Measurements from ENCODE around the gene IFT81. TPM values are rescaled to one million over a fixed set of nuclear protein-coding genes. Genes with fewer than 3 reads are reported as not detected.

Gene IFT81
- polyA plus RNA-seq, 2 of the 4 experiments (the other 2 are of a cell fraction), result 40.7 to 73.4 TPM

GRCh38 chr12:110200124-110200417 lies 75.9 kb downstream of the IFT81 start:
- H3K9me3 ChIP-seq, result no peaks in the 10 kb centered on the region
- H3K4me1 ChIP-seq, result peaks cover 25% of the 10 kb centered on the region
- TF ChIP-seq CEBPB (IDR thresholded peaks at IDR 0.05) (no peak), TFCP2L1 (CRISPR knock-in tag; IDR thresholded peaks at IDR 0.05) (no peak), MAZ (IDR thresholded peaks at IDR 0.05; ENCODE audit: borderline replicate concordance, low read depth, low read length) (no peak), POLR2AphosphoS2 (conservative IDR thresholded peaks at IDR 0.05; ENCODE audit: low read length) (no peak), ESRRA (IDR thresholded peaks at IDR 0.05; ENCODE audit: borderline replicate concordance, low read length) (no peak)
- CTCF ChIA-PET, result interaction anchor here (1.0 to 1.6 kb wide), 4 partner anchors 24 to 100 kb away, joined by 3 to 6 read pairs (median 5); no protein-coding TSS in a partner anchor
- POLR2A ChIA-PET, result no interaction called here
- H3K4me3 ChIP-seq, result no peak overlapping the region
- no peak for FAIRE-seq
- peak overlapping the region; percentile 61 to 68 for H3K27ac ChIP-seq
- H3K4me2 ChIP-seq, result peak overlapping the region; percentile 75
- 16% methylated on average over 1 of the region's 1 CpG for WGBS (ENCODE audit: missing lambda C conversion rate)
- DNase-seq (ENCODE audit: low read depth in 1 of 2, low spot score in 1 of 2), result no peak
- peak in 1 of 2 experiments; percentile 45; a peak in 3 of 6 replicates for ATAC-seq

GRCh38 chr12:110201995-110202394 lies 77.8 kb downstream of the IFT81 start:
- H3K4me2 ChIP-seq, result no peak overlapping the region
- H3K4me3 ChIP-seq, result no peak overlapping the region
- no peak for TF ChIP-seq POLR2AphosphoS2 (conservative IDR thresholded peaks at IDR 0.05; ENCODE audit: low read length)
- no peak for TF ChIP-seq CTCF (IDR thresholded peaks at IDR 0.05)
- TF ChIP-seq TFCP2L1 (CRISPR knock-in tag; IDR thresholded peaks at IDR 0.05), result no peak
- H3K27ac ChIP-seq, result no peak overlapping the region
- ChIA-PET CTCF (interaction anchor here (1.7 kb wide), 1 partner anchor 9 kb away, joined by 6 read pairs; no protein-coding TSS in a partner anchor), POLR2A (no interaction called here)
- DNase-seq (ENCODE audit: low read depth in 1 of 2, low spot score in 1 of 2), result no peak
- no peak for ATAC-seq
- H3K9me3 ChIP-seq, result no peaks in the 10 kb centered on the region
- WGBS (ENCODE audit: missing lambda C conversion rate), result 87% methylated on average over 1 of the region's 1 CpG
- FAIRE-seq, result peak; percentile 59
- peaks cover 30% of the 10 kb centered on the region for H3K4me1 ChIP-seq

GRCh38 chr12:110203546-110203945 lies 79.4 kb downstream of the IFT81 start:
- ChIA-PET POLR2A (no interaction called here), CTCF (interaction anchor here (1.1 to 1.7 kb wide), 2 partner anchors 10 kb away, joined by 3 to 6 read pairs; no protein-coding TSS in a partner anchor)
- ATAC-seq (no peak), FAIRE-seq (no peak), DNase-seq (ENCODE audit: low read depth in 1 of 2, low spot score in 1 of 2) (no peak)
- Histone ChIP-seq H3K27ac (no peak overlapping the region), H3K4me1 (peaks cover 26% of the 10 kb centered on the region), H3K4me2 (no peak overlapping the region), H3K9me3 (no peaks in the 10 kb centered on the region), H3K4me3 (no peak overlapping the region)
- WGBS (ENCODE audit: missing lambda C conversion rate), result 96% methylated on average over 2 of the region's 2 CpGs
- TF ChIP-seq PHF8 (IDR thresholded peaks at IDR 0.05; ENCODE audit: borderline replicate concordance, low read depth) (no peak), ZC3H11A (IDR thresholded peaks at IDR 0.05) (no peak)

GRCh38 chr12:110205931-110206330 lies 81.8 kb downstream of the IFT81 start:
- DNase-seq (ENCODE audit: low read depth in 1 of 2, low spot score in 1 of 2) (no peak), FAIRE-seq (no peak), ATAC-seq (no peak)
- ChIA-PET POLR2A (no interaction called here), CTCF (interaction anchor here (0.9 to 1.5 kb wide), 2 partner anchors 15 to 18 kb away, joined by 3 to 4 read pairs; no protein-coding TSS in a partner anchor)
- Histone ChIP-seq H3K4me2 (no peak overlapping the region), H3K9me3 (no peaks in the 10 kb centered on the region), H3K4me3 (no peak overlapping the region), H3K4me1 (peaks cover 28% of the 10 kb centered on the region), H3K27ac (no peak overlapping the region)
- 89% methylated on average over 2 of the region's 2 CpGs for WGBS (ENCODE audit: missing lambda C conversion rate)
- no peak for TF ChIP-seq CBX8 (IDR thresholded peaks at IDR 0.05)
- TF ChIP-seq RNF2 (IDR thresholded peaks at IDR 0.05; ENCODE audit: borderline replicate concordance, low read depth), result no peak
- no peak for TF ChIP-seq NFE2L2 (conservative IDR thresholded peaks at IDR 0.05; ENCODE audit: low read length)
- TF ChIP-seq EHF (CRISPR knock-in tag; IDR thresholded peaks at IDR 0.05), result no peak
- no peak for TF ChIP-seq HOXA7 (CRISPR knock-in tag; IDR thresholded peaks at IDR 0.05)
- TF ChIP-seq CHD2 (IDR thresholded peaks at IDR 0.05; ENCODE audit: low read length, partially characterized antibody), result no peak
- no peak for TF ChIP-seq ELK1 (IDR thresholded peaks at IDR 0.05; ENCODE audit: low read depth, low read length)
- TF ChIP-seq HEYL (CRISPR knock-in tag; IDR thresholded peaks at IDR 0.05), result no peak
- TF ChIP-seq CBX2 (IDR thresholded peaks at IDR 0.05; ENCODE audit: borderline replicate concordance, low read depth), result no peak
- no peak for TF ChIP-seq HOXB5 (CRISPR knock-in tag; IDR thresholded peaks at IDR 0.05)
- no peak for TF ChIP-seq TFCP2L1 (CRISPR knock-in tag; IDR thresholded peaks at IDR 0.05)
- no peak for TF ChIP-seq ZC3H11A (IDR thresholded peaks at IDR 0.05)
- TF ChIP-seq GATA3 (IDR thresholded peaks at IDR 0.05; ENCODE audit: borderline replicate concordance), result no peak
- TF ChIP-seq POLR2AphosphoS2 (conservative IDR thresholded peaks at IDR 0.05; ENCODE audit: low read length), result no peak
- TF ChIP-seq SMC3 (IDR thresholded peaks at IDR 0.05), result no peak
- no peak for TF ChIP-seq BHLHE40 (IDR thresholded peaks at IDR 0.05; ENCODE audit: low read depth, low read length)
